Astrocyte (in vitro differentiated cells and primary cell): Measurements from ENCODE around the gene GNG12.

ENCODE experiments used
- EZH2 ChIP-seq: IDR thresholded peaks from 2 replicates; pipeline ENCODE4 v1.6.1; 2012; ENCODE audit warnings: mild to moderate bottlenecking, low read length, inconsistent platforms; ENCODE audit not compliant: insufficient read depth
- TF ChIP-seq, protein P1 (sequence below): IDR thresholded peaks from 2 replicates; pipeline ENCODE4 v1.5.1; 2011; ENCODE audit warnings: low read depth, mild to moderate bottlenecking, inconsistent platforms, low read length, moderate library complexity; ENCODE audit not compliant: insufficient read depth

DNA sequence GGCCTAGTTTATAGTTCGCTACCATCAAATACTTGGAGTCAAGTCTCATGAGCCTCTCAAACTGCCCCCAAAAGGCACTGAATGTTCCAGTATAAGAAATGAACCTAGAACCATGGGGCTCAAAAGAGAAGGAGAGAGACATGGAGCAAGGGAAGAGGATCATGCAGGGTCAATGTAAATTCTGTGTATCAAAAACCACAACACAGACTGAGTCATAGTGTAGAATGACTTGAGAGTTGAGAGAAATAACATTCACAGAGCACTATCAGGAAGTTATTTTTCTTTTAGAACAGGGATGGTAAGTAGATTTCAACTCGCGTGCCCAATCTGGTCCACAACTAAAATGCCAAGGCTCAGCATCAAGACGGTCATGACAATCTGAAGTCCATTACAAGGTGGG lies 59.8 kb downstream of the GNG12 start:
- TF ChIP-seq, protein P1, sequence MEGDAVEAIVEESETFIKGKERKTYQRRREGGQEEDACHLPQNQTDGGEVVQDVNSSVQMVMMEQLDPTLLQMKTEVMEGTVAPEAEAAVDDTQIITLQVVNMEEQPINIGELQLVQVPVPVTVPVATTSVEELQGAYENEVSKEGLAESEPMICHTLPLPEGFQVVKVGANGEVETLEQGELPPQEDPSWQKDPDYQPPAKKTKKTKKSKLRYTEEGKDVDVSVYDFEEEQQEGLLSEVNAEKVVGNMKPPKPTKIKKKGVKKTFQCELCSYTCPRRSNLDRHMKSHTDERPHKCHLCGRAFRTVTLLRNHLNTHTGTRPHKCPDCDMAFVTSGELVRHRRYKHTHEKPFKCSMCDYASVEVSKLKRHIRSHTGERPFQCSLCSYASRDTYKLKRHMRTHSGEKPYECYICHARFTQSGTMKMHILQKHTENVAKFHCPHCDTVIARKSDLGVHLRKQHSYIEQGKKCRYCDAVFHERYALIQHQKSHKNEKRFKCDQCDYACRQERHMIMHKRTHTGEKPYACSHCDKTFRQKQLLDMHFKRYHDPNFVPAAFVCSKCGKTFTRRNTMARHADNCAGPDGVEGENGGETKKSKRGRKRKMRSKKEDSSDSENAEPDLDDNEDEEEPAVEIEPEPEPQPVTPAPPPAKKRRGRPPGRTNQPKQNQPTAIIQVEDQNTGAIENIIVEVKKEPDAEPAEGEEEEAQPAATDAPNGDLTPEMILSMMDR = no peak
- TF ChIP-seq EZH2 = no peak
